Subcutaneous adipose tissue (tissue), 4 donors: ENCODE measurements around the gene KCNK5. TPM values are rescaled to one million over a fixed set of nuclear protein-coding genes. Genes with fewer than 3 reads are reported as not detected.

Experiments used
- CTCF ChIP-seq: fragments of 450-650 bp; IDR thresholded peaks from one replicate; pipeline ENCODE4 v1.5.1; 2016; ENCODE audit warnings: low read depth, mild to moderate bottlenecking, control low read depth, antibody characterized with exemption, moderate library complexity
- total RNA-seq, 4 donors: library from RNA; depleted of rRNA; stranded (reverse); fragments of >200 nt; gene quantifications; one replicate each; pipeline ENCODE4 v1.1.0, GENCODE V29; 2016

KCNK5 gene
- total RNA-seq, 4 donors from 2014 or later = 1.0 to 3.0 (median 1.1) TPM

DNA sequence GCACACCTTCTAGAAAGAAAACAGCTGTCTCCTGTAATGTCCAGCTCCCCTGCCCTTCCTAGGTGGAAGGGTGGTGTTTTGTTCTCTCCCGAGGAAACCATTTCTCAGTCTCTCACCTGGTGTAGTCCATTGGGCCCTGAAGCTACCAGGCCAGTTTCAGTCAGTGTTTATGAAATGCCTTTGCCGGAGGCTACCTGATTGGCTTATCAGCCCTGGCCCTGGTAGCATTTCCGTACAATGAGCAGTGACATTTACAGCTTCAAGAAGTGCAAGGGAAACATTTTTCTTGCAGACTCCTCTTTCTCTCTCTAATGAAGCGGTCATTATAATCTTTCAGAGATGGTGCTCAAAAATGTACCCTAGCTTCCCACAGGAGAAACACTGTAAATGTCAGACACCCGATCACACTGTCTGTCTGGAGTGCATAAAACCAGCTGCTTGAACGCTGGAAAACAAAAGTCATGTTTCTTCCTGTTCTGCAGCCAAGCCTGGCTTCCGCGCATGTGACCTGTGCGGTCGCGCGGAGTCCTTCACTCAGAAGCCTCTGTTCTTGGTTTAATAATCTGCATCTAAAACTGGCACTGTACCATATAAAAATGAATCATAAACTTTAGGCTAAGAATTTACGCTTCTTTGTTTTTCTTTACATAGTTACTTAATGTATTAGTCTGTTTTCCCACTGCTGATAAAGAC lies 85.9 kb downstream of the KCNK5 start:
- TF ChIP-seq CTCF = no peak

- TF ChIP-seq CTCF = no peak
Measured at GRCh38 chr6:39140556-39141167, 88.6 kb downstream of the KCNK5 start.

Other genes with a start within 250 kb of the KCNK5 start
- under 1 TPM in 1 of 4 donors, not detected in 3; 0.17 TPM for gene GLP1R, start 180.7 kb downstream of the KCNK5 start, total RNA-seq
- 10 to 100 TPM; 17.7 to 24.5 (median 20.1) TPM for gene SAYSD1, start 114.3 kb downstream of the KCNK5 start, total RNA-seq
- gene KCNK17, start 84.9 kb upstream of the KCNK5 start, total RNA-seq = not detected
- not detected for gene KCNK16, start 93.2 kb upstream of the KCNK5 start, total RNA-seq